Smooth muscle cell (in vitro differentiated cells): Measurements from ENCODE around the gene TMEM217. TPM values are rescaled to one million over a fixed set of nuclear protein-coding genes. Genes with fewer than 3 reads are reported as not detected.

ENCODE experiments used
- DNase-seq: peaks from one replicate; lab custom pipeline; 2025; ENCODE audit not compliant: unreplicated experiment; lab: John Stamatoyannopoulos, UW
- H2AFZ ChIP-seq: fragments of 200-600 bp; sonication (generic); 2 replicates; pipeline ENCODE4 v1.6.0; 2016; ENCODE audit warnings: antibody characterized with exemption, low read depth, mild to moderate bottlenecking
- H3F3A ChIP-seq: fragments of 200-600 bp; sonication (generic); 2 replicates; pipeline ENCODE4 v1.6.0; 2017; ENCODE audit warnings: antibody characterized with exemption, low read depth
- H3K27ac ChIP-seq: fragments of 200-600 bp; sonication (generic); 2 replicates; pipeline ENCODE4 v1.5.1; 2016; ENCODE audit warnings: low read depth, mild to moderate bottlenecking
- H3K27me3 ChIP-seq: fragments of 200-600 bp; sonication (generic); 2 replicates; pipeline ENCODE4 v1.6.1; 2016; ENCODE audit warnings: low read depth, mild to moderate bottlenecking
- H3K36me3 ChIP-seq: fragments of 200-600 bp; sonication (generic); 2 replicates; pipeline ENCODE4 v1.5.1; 2016; ENCODE audit warnings: low read depth
- H3K4me1 ChIP-seq: fragments of 200-600 bp; sonication (generic); 2 replicates; pipeline ENCODE4 v1.5.1; 2016; ENCODE audit warnings: low read depth
- H3K4me2 ChIP-seq: fragments of 200-600 bp; sonication (generic); 2 replicates; pipeline ENCODE4 v1.6.0; 2016; ENCODE audit warnings: mild to moderate bottlenecking
- H3K4me3 ChIP-seq: fragments of 200-600 bp; sonication (generic); 2 replicates; pipeline ENCODE4 v1.5.1; 2016; ENCODE audit warnings: mild to moderate bottlenecking
- H3K79me2 ChIP-seq: fragments of 200-600 bp; sonication (generic); 2 replicates; pipeline ENCODE4 v1.6.0; 2016; ENCODE audit warnings: low read depth, mild to moderate bottlenecking
- H3K9ac ChIP-seq: fragments of 200-600 bp; sonication (generic); 2 replicates; pipeline ENCODE4 v1.6.0; 2016; ENCODE audit warnings: low read depth
- H3K9me3 ChIP-seq: fragments of 200-600 bp; sonication (generic); replicated peaks from 2 replicates; pipeline ENCODE4 v1.5.1; 2016; ENCODE audit warnings: low read depth
- H4K20me1 ChIP-seq: fragments of 200-600 bp; sonication (generic); 2 replicates; pipeline ENCODE4 v1.6.0; 2016; ENCODE audit warnings: low read depth
- CTCF ChIP-seq: fragments of 200-600 bp; sonication (generic); IDR thresholded peaks from 2 replicates; pipeline ENCODE4 v1.5.1; 2017; ENCODE audit warnings: borderline replicate concordance, mild to moderate bottlenecking, antibody characterized with exemption; ENCODE audit not compliant: insufficient read depth, poor library complexity, severe bottlenecking
- WGBS: methylation state at CpG from one replicate; pipeline ENCODE4 v1.1.7; 2016; ENCODE audit warnings: low lambda C conversion rate; 5-methylcytosine and 5-hydroxymethylcytosine counted together
- polyA plus RNA-seq: library from polyadenylated mRNA; unstranded; fragments of >200 nt; fragmentation: Nextera tagmentation; extraction: Ambion mirVana; gene quantifications from 2 replicates; pipeline ENCODE4 v1.2.1, GENCODE V29; 2016
- total RNA-seq: library from RNA; depleted of rRNA; stranded (reverse); fragments of >200 nt; gene quantifications from 2 replicates; pipeline ENCODE4 v1.2.3, GENCODE V29; 2014

The TMEM217 gene
- total and polyA plus RNA-seq, 2 experiments from 2014 or later, result 0.31 to 1.2 TPM

GRCh38 chr6:37304766-37305165 lies 46.8 kb upstream of the TMEM217 start:
- Histone ChIP-seq H3K9me3 (no peaks in the 10 kb centered on the region), H2AFZ (no peak overlapping the region), H3K4me3 (no peak overlapping the region), H3K9ac (no peak overlapping the region), H4K20me1 (no peaks in the 10 kb centered on the region), H3K79me2 (no peaks in the 10 kb centered on the region), H3K4me2 (no peak overlapping the region), H3K27me3 (no peaks in the 10 kb centered on the region), H3K4me1 (no peaks in the 10 kb centered on the region), H3F3A (no peaks in the 10 kb centered on the region), H3K36me3 (no peaks in the 10 kb centered on the region), H3K27ac (no peak overlapping the region)
- over 99% methylated on average over 7 of the region's 7 CpGs for WGBS
- DNase-seq, result no peak
- TF ChIP-seq CTCF, result no peak

GRCh38 chr6:37303891-37304503 lies 46.1 kb upstream of the TMEM217 start:
- no peaks in the 10 kb centered on the region for H4K20me1 ChIP-seq
- WGBS, result 65% methylated on average over 3 of the region's 3 CpGs
- H3K27me3 ChIP-seq, result no peaks in the 10 kb centered on the region
- no peak for DNase-seq
- no peak overlapping the region for H3K9ac ChIP-seq
- H3K4me2 ChIP-seq, result no peak overlapping the region
- peak; percentile 43 for TF ChIP-seq CTCF
- H3K79me2 ChIP-seq, result no peaks in the 10 kb centered on the region
- H3K36me3 ChIP-seq, result no peaks in the 10 kb centered on the region
- H3K4me1 ChIP-seq, result no peaks in the 10 kb centered on the region
- H3F3A ChIP-seq, result no peaks in the 10 kb centered on the region
- H2AFZ ChIP-seq, result no peak overlapping the region
- no peak overlapping the region for H3K27ac ChIP-seq
- no peaks in the 10 kb centered on the region for H3K9me3 ChIP-seq
- no peak overlapping the region for H3K4me3 ChIP-seq

GRCh38 chr6:37303091-37303660 lies 45.2 kb upstream of the TMEM217 start:
- Histone ChIP-seq H3K4me1 (no peaks in the 10 kb centered on the region), H3K9ac (no peak overlapping the region), H3K27ac (no peak overlapping the region), H3K4me3 (no peak overlapping the region), H3K79me2 (no peaks in the 10 kb centered on the region), H3K36me3 (no peaks in the 10 kb centered on the region), H4K20me1 (no peaks in the 10 kb centered on the region), H3K9me3 (no peaks in the 10 kb centered on the region), H3K27me3 (no peaks in the 10 kb centered on the region), H3K4me2 (no peak overlapping the region), H3F3A (no peaks in the 10 kb centered on the region), H2AFZ (no peak overlapping the region)
- WGBS, result 84% methylated on average over 6 of the region's 6 CpGs
- TF ChIP-seq CTCF, result no peak
- DNase-seq, result no peak
